AG10803 (cell line): Measurements from ENCODE around the gene SH2D3C.

Experiments used
- DNase-seq: peaks from one replicate; pipeline ENCODE4 v3.0.0; 2010; ENCODE audit warnings: low read depth
- H3K4me3 ChIP-seq: 2 replicates; pipeline ENCODE4 v1.5.1; 2011; ENCODE audit warnings: mild to moderate bottlenecking, low read length, control low read depth
- CTCF ChIP-seq: conservative IDR thresholded peaks from 2 replicates; pipeline ENCODE4 v1.5.1; 2011; ENCODE audit warnings: mild to moderate bottlenecking, low read length, control low read depth, inconsistent platforms

The SH2D3C gene

GRCh38 chr9:127773272-127773671 lies 5.2 kb downstream of the SH2D3C start:
- no peak for DNase-seq
- H3K4me3 ChIP-seq: no peak overlapping the region

GRCh38 chr9:127772603-127773002 lies 5.9 kb downstream of the SH2D3C start:
- TF ChIP-seq CTCF: no peak
- no peak overlapping the region for H3K4me3 ChIP-seq
- DNase-seq: no peak

More at GRCh38 chr9:127773272-127773671, 5.2 kb downstream of the SH2D3C start:
- no peak for TF ChIP-seq CTCF

DNA sequence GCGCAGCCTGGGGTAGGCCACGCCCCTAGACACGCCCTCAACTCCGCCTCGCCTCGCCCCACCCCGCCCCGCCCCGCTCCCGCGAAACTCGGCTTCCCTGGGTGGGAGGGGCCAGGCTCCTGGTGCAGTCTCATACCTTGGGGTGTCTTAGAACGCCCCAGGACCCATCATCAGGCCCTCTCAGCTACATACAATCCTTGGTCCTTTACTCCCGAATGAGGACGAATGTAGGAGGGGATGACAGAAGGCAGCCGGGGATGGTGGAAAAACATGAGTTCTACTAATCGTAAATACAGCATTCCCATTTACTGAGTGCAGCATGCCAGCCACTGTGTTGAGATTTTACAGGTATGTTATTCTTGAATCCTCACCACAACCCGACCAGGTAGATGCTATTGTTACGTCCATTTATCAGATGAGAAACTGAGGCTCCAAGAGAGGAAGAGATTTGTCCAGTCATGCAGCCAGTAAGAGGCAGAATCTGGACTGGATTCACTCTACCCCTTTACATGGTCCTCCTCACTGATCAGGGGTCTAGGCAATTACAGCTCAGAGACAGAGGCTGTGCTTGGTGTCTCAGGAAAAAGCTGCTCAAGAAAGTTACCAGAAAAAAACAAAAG lies 6.8 kb downstream of the SH2D3C start:
- DNase-seq: no peak
- H3K4me3 ChIP-seq: peak overlapping the region; percentile 56
- TF ChIP-seq CTCF: no peak

- peak overlapping the region; percentile 56 for H3K4me3 ChIP-seq
- no peak for TF ChIP-seq CTCF
- DNase-seq: peak; percentile 94
These were observed 7.4 kb downstream of the SH2D3C start for GRCh38 chr9:127770905-127771569.

DNA sequence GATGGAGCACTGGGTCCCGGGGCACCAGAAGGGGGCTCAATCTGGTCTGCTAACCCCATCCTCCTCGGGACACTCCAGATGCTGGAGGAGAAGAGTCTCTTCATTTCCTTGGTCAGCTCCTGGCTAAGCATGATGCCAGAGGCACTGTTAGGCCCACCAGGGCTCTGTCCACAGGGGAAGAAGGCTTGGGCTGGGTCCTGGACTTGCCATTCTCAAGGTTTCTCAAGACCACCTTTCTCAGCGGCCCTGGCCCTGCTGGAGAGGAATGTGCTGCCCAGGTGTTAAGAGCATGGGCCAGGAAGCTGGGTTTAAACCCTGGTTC lies 7.9 kb downstream of the SH2D3C start:
- no peak overlapping the region for H3K4me3 ChIP-seq
- no peak for TF ChIP-seq CTCF
- DNase-seq: no peak

DNA sequence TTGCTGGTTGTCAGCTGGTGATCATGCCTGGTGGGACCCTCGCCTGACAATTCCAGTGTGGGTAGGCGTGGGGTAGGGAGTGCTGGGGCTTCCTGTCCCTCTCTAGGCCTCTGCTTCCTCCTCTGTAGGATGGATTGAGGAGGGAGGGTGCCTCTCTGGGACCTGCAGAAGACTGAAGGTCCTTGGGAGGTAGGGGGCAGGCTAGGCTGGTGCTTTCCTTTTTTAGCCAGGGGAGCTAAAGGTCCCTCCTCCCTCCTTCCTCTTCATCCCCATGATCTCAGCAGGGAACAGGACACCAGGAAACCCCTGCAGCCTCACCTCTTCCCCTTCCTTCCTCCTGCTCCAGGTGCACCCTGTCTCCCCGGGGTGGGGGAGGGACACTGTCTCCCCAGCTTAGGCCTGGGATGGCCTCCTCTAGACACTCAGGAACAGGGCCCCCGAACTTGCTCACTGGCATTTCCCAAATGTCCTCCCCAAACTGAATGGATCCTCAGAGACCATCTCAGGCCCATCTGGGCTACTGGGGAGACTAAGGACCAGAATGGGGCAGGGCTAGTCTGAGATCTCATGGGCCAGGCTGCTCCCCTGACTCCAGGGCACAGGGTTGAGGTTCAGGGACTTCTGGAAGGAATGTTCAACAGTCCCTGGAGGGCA lies 8.4 kb downstream of the SH2D3C start:
- no peak for DNase-seq
- no peak overlapping the region for H3K4me3 ChIP-seq
- no peak for TF ChIP-seq CTCF

DNA sequence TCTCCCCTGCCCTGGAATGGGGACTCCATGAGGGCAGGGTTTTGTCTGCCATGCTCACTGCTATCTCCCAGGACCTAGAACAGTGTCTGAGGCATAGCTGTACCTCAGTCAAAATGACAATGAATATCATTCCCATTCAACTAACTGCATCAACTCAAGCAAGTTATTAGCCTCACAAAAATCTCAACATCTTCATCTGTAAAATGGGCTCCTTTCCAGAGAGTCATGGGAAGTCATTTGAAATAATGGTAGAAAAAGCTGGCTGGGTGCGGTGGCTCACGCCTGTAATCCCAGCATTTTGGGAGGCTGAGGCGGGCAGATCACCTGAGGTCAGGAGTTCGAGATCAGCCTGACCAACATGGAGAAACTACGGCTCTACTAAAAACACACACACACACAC lies 9.4 kb downstream of the SH2D3C start:
- no peak overlapping the region for H3K4me3 ChIP-seq
- DNase-seq: no peak
- TF ChIP-seq CTCF: no peak
